Motor neuron (in vitro differentiated cells): ENCODE measurements around the gene GARIN3. TPM values are rescaled to one million over a fixed set of nuclear protein-coding genes. Genes with fewer than 3 reads are reported as not detected.

Experiments
- ATAC-seq, 8 experiments: fragments of 200-7000 bp; cut with Tn5 transposase; replicated peaks in 6 of 8; 2 replicates each; pipeline ENCODE4 v1.8.0; 2021; ENCODE audit warnings: mild to moderate bottlenecking in 8 of 8, moderate library complexity in 8 of 8
- H3K27ac ChIP-seq, 2 donors: fragments of 250-450 bp; sonication (Bioruptor Pico); 2 replicates each; pipeline ENCODE4 v1.9.0; 2021; ENCODE audit warnings: antibody characterized with exemption in 2 of 2, mild to moderate bottlenecking in 2 of 2, moderate library complexity in 1 of 2
- H3K4me1 ChIP-seq, 2 donors: fragments of 250-450 bp; sonication (Bioruptor Pico); replicated peaks in 1 of 2; 2 replicates each; pipeline ENCODE4 v1.6.1; 2021; ENCODE audit warnings: antibody characterized with exemption in 2 of 2, mild to moderate bottlenecking in 2 of 2, moderate library complexity in 1 of 2
- H3K4me3 ChIP-seq, 5 donors: fragments of 250-450 bp; sonication (Bioruptor Pico); 2 replicates each; pipeline ENCODE4 v1.9.0; 2021; ENCODE audit warnings: antibody characterized with exemption in 5 of 5, mild to moderate bottlenecking in 5 of 5, moderate library complexity in 4 of 5
- WGBS, 10 experiments: fragments of 450-650 bp; shearing (Covaris generic); methylation state at CpG; one replicate each; pipeline ENCODE4 v1.0.0; 2022; 5-methylcytosine and 5-hydroxymethylcytosine counted together
- in situ Hi-C, 9 experiments: fragments of 400-800 bp; cut with MboI; loops; one replicate each; pipeline ENCODE4 v1.15.0; 2021; ENCODE audit warnings: low sequenced_read_pairs in 9 of 9, low pct_unique_long_range_greater_than_20kb in 2 of 9; ENCODE audit not compliant: unreplicated experiment in 9 of 9
- total RNA-seq, 8 experiments: library from RNA; unstranded; fragments of 300-600 nt; gene quantifications; 2 replicates each; pipeline versions ENCODE4 v1.2.3 to v1.2.4, GENCODE V29; 2022

Gene GARIN3
- total RNA-seq, 8 experiments from 2014 or later = 0.14 to 0.54 (median 0.31) TPM; not detected in 4

DNA sequence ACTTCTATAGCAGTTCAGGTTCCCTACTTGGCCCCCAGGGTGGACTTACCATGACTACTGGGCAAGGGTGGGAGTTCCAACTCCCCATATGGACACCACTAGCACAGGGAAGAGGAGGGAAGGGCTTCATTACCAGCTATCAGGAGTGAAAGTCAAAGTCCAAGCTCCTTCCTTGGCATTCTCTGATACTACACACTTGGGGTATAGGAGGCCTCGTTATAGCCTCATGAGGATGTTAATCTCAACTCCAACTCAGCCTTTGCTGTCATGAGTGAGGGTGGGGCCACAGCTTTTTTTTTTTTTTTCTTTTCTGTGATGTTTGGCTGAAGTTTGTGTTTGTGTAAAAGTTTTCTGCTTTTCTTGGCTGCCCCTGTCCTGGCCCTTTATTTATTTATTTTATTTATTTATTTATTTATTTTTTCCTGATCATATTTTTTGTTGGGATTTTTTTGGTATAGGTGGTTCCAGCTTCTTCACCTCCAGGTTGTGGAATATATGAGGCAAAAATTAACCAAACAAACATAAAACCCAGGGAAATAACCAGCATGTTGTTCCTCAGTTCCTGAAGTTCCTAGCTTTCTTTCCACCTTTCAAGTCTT lies 8.7 kb downstream of the GARIN3 start:
- Histone ChIP-seq H3K27ac (no peak overlapping the region), H3K4me1 (no peaks in the 10 kb centered on the region), H3K4me3 (no peak overlapping the region)
- WGBS, 10 experiments = 25 to 100% (median 86%) methylated on average over 1 of the region's 1 CpG; no CpG with 5 or more reads in 1 of the 10 experiments
- ATAC-seq = no peak
- in situ Hi-C loops = loop anchor here in 1 of 9 experiments (25.0 kb wide), 1 partner anchor 130 kb away; no protein-coding TSS in a partner anchor

DNA sequence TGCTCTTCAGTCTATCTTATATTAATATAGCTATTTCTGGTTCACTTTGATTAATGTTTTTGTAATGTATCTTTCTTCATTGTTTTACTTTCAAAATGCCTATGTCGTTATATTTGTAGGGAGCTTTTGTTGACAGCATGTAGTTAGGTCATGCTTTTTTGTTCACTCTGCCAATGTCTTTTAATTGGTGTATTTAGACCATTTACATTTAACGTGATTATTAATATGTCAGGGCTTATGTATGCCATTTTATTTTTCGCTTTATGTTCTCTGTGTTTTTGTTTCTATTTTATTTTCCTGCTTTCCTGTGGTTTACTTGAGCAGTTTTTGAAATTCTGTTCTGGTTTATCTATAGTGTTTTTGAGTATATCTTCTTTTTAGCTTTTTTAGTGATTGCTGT lies 10.8 kb downstream of the GARIN3 start:
- no peak for ATAC-seq
- in situ Hi-C loops = loop anchor here in 1 of 9 experiments (25.0 kb wide), 1 partner anchor 132 kb away; no protein-coding TSS in a partner anchor
- Histone ChIP-seq H3K4me3 (no peak overlapping the region), H3K4me1 (no peaks in the 10 kb centered on the region), H3K27ac (no peak overlapping the region)
- 41 to 93% (median 78%) methylated on average over 3 of the region's 3 CpGs for WGBS, 10 experiments

DNA sequence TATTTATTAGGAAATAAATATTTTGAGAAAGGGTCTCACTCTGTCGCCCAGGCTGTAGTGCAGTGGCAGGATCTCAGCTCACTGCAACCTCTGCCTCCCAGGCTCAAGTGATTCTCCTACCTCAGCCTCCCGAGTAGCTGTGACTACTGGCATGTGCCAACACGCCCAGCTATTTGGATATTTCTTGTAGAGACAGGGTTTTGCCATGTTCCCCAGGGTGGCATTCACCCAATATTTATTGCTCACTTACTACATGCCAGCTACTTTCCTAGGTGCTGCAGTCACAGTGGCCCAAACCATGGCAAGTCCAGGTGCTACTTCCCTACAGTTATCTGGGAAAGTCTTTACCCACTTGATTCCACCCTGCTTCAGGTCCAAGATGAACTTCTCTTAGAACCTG lies 15.1 kb downstream of the GARIN3 start:
- in situ Hi-C loops = loop anchor here in 1 of 9 experiments (25.0 kb wide), 1 partner anchor 136 kb away; no protein-coding TSS in a partner anchor
- Histone ChIP-seq H3K4me3 (no peak overlapping the region), H3K27ac (no peak overlapping the region), H3K4me1 (no peaks in the 10 kb centered on the region)
- 33 to 100% (median 80%) methylated on average over 1 to 3 of the region's 3 CpGs; no CpG with 5 or more reads in 3 of the 10 experiments for WGBS, 10 experiments
- ATAC-seq = no peak

DNA sequence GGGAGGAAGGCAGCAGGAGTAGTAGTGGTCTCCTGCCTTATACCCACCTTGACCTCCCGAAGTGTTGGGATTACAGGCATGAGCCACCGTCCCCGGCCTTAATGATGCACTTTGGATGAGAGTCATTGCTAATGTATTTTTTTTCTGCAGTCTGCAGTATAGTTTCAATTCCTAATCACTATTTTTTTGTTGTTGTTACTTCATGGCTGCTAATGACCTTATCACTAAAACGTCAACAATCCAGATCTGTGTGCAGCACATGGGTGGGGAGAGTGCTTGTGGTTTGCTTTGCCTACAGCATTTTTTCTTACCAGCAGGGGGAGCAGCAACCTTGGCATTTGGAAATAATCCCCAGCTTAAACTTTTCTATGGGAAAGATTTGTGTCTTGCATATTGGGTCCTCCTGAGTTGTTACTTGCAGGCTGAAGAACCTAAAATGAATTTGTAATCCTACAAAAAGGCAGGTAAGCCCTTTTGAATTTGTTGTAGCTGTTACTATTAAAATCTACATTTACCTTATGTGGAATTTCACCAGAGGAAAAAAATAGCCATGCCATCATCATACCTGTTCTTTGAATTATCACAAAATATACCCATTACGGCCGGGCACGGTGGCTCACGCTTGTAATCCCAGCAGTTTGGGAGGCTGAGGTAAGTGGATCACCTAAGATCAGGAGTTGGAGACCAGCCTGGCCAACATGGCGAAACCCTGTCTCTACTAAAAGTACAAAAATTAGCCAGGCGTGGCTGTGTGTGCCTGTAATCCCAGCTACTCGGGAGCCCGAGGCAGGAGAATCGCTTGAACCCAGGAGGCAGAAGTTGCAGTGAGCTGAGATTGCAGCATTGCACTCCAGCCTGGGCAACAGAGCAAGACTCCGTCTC lies 17.1 kb downstream of the GARIN3 start:
- ATAC-seq = peak in 7 of 8 experiments; percentile 49 to 93 (median 67)
- peaks cover under 1 to 2% of the 10 kb centered on the region in 2 donors for H3K4me1 ChIP-seq
- in situ Hi-C loops = loop anchor here in 2 of 9 experiments (25.0 kb wide), 2 partner anchors 588 to 1212 kb away; partner anchors contain the start of genes LSM11 (in 1 of the 2) and THG1L (in 1 of the 2)
- H3K4me3 ChIP-seq = no peak overlapping the region
- WGBS, 10 experiments = 43 to 100% (median 76%) methylated on average over 2 to 11 of the region's 14 CpGs
- H3K27ac ChIP-seq = no peak overlapping the region

DNA sequence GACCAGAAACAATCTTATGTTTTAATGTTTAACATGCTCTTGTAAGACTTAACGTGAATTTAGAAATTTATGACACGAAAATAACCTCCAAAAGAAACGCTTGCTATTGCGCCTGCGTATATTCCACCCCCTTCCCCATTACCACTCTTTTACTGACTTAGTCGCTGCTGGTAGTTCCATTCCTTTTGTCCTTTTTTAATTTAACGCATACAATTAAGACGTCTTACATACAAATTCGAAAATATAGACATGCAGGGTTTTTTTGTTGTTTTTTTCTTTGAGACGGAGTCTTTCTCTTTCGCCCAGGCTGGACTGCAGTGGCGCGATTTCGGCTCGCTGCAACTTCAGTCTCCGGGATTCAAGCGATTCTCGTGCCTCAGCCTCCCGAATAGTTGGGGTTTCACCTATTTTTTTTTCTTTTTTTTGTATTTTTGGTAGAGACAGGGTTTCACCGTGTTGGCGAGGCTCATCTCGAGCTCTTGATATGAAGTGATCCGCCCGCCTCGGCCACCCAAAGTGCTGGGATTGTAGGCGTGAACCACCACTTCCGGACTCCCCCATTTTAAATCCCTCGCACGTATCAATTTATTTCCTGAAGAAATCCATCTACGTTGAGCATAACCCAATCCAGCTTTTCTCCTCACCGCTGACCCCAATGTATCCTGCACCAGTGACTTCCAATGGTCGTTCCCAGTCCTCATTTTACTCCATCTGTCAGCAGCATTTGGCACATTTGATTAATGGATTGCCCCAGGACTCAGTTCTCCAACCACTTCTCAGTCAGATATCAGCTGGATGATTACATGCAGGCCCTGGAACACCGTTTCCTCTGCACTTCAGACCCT lies 22.7 kb downstream of the GARIN3 start:
- 1 to 52% (median 14%) methylated on average over 12 to 30 of the region's 33 CpGs for WGBS, 10 experiments
- peak; percentile 30 to 67 (median 52) for ATAC-seq
- Histone ChIP-seq H3K4me1 (peaks cover 6 to 10% of the 10 kb centered on the region in 2 donors), H3K27ac (peak overlapping the region; percentile 7 to 92), H3K4me3 (peak overlapping the region; percentile 74 to 100 (median 86))
- in situ Hi-C loops = loop anchor here in 2 of 9 experiments (25.0 kb wide), 2 partner anchors 594 to 1206 kb away; partner anchors contain the start of genes LSM11 (in 1 of the 2) and THG1L (in 1 of the 2)

DNA sequence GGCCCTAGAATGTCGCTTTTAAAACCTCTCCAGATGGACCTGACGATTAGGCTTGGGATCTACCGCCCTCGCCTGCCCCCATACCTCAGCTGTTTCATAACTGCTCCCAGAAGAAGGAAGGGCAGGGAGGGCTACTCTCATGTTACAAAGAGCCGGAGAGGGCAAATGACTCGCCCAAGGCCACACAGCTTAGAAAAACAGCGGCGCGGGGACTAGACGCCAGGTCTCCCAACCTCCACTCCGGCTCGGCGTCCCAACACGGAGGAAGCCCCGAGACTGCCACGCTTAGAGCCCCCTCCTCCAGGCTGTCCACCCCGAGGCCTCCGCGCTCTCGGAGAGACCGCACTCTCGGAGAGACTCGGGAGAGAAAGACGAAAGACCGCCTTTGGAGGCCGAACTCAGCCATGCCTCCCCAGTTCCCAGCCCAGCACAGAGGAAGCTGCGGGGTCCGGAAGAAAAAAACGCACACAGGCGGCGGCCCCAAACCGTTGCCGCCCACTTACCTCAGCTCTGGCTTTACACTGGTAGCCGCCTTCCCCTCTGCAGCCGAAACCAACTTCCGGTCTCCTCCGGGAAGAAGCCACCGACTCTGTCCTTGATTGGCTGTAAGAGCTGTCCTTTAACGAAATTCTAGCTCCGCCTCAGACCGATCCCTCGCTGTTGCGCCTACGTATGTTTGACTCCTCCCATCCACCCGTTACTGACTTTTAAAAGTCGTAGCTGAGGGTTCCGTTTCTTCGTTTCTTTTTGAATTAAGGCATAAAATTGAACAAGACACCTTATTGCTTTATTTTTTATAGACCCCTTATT lies 23.5 kb downstream of the GARIN3 start, which contains the start of gene MED7:
MED7 (minus strand) TSS at position 549 of the 810 bp plus-strand sequence. CDS start 3,434 bp downstream, outside the sequence.
- 0 to 4% (median 0%) methylated on average over 2 to 19 of the region's 48 CpGs for WGBS, 10 experiments
- Histone ChIP-seq H3K4me1 (peaks cover 6 to 10% of the 10 kb centered on the region in 2 donors), H3K27ac (peak within 1 kb of the TSS; percentile 81 to 92), H3K4me3 (peak within 1 kb of the TSS; percentile 74 to 100 (median 86))
- in situ Hi-C loops = loop anchor here in 2 of 9 experiments (25.0 kb wide), 2 partner anchors 595 to 1205 kb away; partner anchors contain the start of genes LSM11 (in 1 of the 2) and THG1L (in 1 of the 2)
- ATAC-seq = peak; percentile 95 to 100 (median 100)

DNA sequence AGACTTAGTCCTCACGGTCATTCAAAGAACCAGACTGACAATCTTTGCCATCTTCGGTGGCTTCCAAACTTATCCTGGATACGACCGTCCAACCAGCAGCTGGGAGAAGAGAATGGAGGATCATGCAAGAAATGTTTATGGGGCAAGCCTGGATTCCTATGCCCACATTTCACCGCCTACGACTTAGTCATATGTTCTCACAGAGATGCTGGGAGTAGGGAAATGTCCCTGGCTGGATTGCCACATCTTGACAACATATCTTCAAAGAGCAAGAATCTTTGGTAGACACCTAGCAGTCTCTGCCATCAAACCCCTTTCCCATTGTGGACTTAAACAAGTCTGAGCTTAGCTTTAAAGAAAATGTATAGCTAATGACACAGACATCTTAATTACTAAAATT lies 28.4 kb downstream of the GARIN3 start:
- Histone ChIP-seq H3K27ac (no peak overlapping the region), H3K4me3 (no peak overlapping the region), H3K4me1 (peaks cover 0 to 4% of the 10 kb centered on the region in 2 donors)
- in situ Hi-C loops = loop anchor here in 2 of 9 experiments (25.0 kb wide), 2 partner anchors 600 to 1200 kb away; partner anchors contain the start of genes LSM11 (in 1 of the 2) and THG1L (in 1 of the 2)
- no peak for ATAC-seq
- WGBS, 10 experiments = 83 to 100% (median 97%) methylated on average over 1 to 6 of the region's 6 CpGs; no CpG with 5 or more reads in 1 of the 10 experiments

DNA sequence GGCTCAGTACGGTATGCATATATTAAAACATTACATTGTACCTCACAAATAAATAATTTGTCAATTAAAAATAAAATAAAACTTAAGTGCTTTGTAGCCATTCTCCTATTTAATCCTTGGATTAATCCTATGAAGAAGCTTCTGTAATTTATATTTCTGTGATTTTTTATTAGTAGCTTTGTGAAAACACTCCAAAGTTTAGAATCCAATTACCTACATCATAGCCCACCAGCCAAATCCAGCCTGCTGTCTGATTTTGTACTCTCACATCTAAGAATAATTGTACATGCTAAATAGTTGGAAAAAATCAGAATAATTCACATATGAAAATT lies 33.8 kb downstream of the GARIN3 start:
- Histone ChIP-seq H3K27ac (no peak overlapping the region), H3K4me1 (no peaks in the 10 kb centered on the region), H3K4me3 (no peak overlapping the region)
- ATAC-seq = peak in 1 of 8 experiments; percentile 35
- in situ Hi-C loops = loop anchor here in 2 of 9 experiments (25.0 kb wide), 2 partner anchors 605 to 1195 kb away; partner anchors contain the start of genes LSM11 (in 1 of the 2) and THG1L (in 1 of the 2)
- 0 to 60% (median 20%) methylated on average over 1 of the region's 1 CpG; no CpG with 5 or more reads in 1 of the 10 experiments for WGBS, 10 experiments

DNA sequence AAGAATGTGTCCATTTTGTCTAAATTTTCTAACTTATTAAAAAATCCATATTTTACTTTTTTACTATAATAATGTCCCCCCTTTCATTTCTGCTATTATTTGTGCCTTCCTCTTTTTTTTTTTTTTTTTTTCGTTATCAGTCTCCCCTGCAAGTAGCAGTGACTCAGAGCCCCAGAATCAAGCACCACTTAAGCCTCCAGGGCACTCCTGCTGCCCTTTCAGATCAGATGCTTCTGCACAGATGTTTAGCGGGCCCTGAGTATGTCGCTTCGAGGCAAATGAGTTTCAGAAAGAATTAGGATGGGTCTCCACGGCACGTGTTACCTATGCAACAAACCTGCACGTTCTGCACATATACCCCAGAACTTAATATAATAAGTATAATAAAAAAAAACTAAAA lies 35.1 kb downstream of the GARIN3 start:
- ATAC-seq = no peak
- H3K27ac ChIP-seq = no peak overlapping the region
- in situ Hi-C loops = loop anchor here in 2 of 9 experiments (25.0 kb wide), 2 partner anchors 606 to 1194 kb away; partner anchors contain the start of genes LSM11 (in 1 of the 2) and THG1L (in 1 of the 2)
- H3K4me1 ChIP-seq = no peaks in the 10 kb centered on the region
- 12 to 93% (median 77%) methylated on average over 1 to 7 of the region's 7 CpGs for WGBS, 10 experiments
- H3K4me3 ChIP-seq = no peak overlapping the region

DNA sequence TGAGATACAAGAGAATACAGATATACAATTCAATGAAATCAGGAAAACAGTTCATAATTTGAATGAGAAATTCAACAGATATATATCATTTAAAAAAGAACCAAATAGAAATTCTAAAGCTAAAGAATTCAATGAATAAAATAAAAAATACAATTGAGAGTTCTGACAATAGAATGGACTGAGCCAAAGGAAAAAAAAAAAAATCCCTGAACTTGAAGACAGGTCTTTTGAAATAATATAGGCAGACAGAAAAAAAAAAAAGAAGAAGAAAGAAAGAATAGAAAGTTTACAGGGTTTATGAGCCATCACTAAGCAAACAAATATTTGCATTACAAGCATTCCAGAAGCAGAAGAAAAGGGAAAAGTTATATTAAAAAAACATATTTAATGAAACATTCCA lies 44.4 kb downstream of the GARIN3 start:
- in situ Hi-C loops = loop anchor here in 1 of 9 experiments (25.0 kb wide), 1 partner anchor 284 kb away; no protein-coding TSS in a partner anchor

DNA sequence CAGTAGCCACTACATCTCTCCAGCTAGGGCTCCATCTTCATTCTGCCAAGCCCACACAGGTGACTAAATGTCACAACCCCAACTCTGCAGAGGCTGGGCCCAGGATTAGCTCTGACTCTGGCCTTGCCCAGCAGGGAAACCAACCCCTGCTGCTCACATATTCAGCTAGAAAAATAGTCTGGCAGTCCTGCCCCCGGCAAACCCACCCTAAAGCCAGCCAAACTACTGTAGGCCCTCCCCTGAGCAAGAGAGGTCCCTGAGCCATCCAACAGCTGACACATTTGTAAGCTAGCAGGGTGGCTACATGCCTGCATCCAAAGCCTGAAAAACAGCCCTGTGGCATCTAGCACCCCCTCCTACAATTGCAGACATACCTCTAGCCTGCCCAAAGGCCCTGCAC lies 46.0 kb downstream of the GARIN3 start:
- Histone ChIP-seq H3K4me1 (no peaks in the 10 kb centered on the region), H3K4me3 (no peak overlapping the region), H3K27ac (no peak overlapping the region)
- no peak for ATAC-seq
- in situ Hi-C loops = loop anchor here in 1 of 9 experiments (25.0 kb wide), 1 partner anchor 283 kb away; no protein-coding TSS in a partner anchor
- WGBS, 10 experiments = 71 to 75% methylated on average over 1 of the region's 1 CpG; no CpG with 5 or more reads in 8 of the 10 experiments

More for the DNA sequence above, 44.4 kb downstream of the GARIN3 start:
- Histone ChIP-seq H3K4me3 (no peak overlapping the region), H3K4me1 (no peaks in the 10 kb centered on the region), H3K27ac (no peak overlapping the region)
- ATAC-seq = no peak
